ENCODE results near the gene AEN.

DNA sequence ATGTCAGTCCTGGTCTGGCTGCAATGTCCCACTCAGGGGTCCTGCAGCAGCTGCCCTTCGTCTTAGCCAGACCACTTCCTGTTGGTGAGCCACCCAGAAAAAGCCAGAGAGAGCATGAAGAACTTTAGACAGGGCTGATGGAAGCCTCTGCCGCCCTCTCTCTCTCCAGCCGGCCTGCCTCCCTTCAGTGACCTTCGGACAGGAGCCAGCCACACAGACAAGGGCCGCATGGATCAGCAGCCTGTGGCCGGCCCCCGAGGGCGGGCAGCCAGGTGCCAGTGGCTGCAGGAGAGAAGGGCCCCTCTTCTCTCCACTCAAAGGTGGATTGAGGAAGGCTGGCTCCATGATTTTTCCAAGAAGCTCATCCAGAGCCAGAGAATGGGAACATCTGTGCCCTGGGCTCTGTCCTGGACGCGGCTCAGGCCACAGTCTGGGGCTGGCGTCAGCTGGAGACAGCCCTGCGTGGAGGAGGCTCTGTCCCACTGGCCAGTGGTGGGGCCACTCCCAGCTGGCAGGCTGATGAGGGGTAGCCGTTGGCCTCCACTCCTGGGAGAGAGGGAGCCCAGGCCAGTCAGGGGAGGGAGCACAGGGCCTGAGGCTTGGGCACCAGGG is 60.6 kb downstream of the AEN start:
- TF ChIP-seq, protein P1, sequence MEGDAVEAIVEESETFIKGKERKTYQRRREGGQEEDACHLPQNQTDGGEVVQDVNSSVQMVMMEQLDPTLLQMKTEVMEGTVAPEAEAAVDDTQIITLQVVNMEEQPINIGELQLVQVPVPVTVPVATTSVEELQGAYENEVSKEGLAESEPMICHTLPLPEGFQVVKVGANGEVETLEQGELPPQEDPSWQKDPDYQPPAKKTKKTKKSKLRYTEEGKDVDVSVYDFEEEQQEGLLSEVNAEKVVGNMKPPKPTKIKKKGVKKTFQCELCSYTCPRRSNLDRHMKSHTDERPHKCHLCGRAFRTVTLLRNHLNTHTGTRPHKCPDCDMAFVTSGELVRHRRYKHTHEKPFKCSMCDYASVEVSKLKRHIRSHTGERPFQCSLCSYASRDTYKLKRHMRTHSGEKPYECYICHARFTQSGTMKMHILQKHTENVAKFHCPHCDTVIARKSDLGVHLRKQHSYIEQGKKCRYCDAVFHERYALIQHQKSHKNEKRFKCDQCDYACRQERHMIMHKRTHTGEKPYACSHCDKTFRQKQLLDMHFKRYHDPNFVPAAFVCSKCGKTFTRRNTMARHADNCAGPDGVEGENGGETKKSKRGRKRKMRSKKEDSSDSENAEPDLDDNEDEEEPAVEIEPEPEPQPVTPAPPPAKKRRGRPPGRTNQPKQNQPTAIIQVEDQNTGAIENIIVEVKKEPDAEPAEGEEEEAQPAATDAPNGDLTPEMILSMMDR (conservative IDR thresholded peaks at IDR 0.05; ENCODE audit: low read length): no peak
- no peak for TF ChIP-seq EZH2phosphoT487 (IDR thresholded peaks at IDR 0.05; ENCODE audit: borderline replicate concordance)
